Activated T-cell treated with anti-CD3 and anti-CD28 coated beads, Interleukin-2, amount 50 U/mL, for 24 hours (primary cell): ENCODE data around the gene TMEM121B.

ENCODE experiments used
- DNase-seq: peaks from one replicate; pipeline ENCODE4 v3.0.0-alpha.2; 2020
- H3K27ac Mint-ChIP-seq: 2 replicates; pipeline ENCODE4 v1.8.0; 2020; ENCODE audit warnings: mild to moderate bottlenecking, mixed read lengths
- H3K27me3 Mint-ChIP-seq: 2 replicates; pipeline ENCODE4 v1.8.0; 2020; ENCODE audit warnings: mixed read lengths
- H3K36me3 Mint-ChIP-seq: 2 replicates; pipeline ENCODE4 v1.8.0; 2020; ENCODE audit warnings: low read depth, mixed read lengths
- H3K4me1 Mint-ChIP-seq: 2 replicates; pipeline ENCODE4 v1.8.0; 2020; ENCODE audit warnings: low read depth, mixed read lengths
- H3K4me3 Mint-ChIP-seq: 2 replicates; pipeline ENCODE4 v1.8.0; 2020; ENCODE audit warnings: mild to moderate bottlenecking, moderate library complexity, mixed read lengths
- H3K9me3 Mint-ChIP-seq: 2 replicates; pipeline ENCODE4 v1.8.0; 2020; ENCODE audit warnings: mixed read lengths

TMEM121B gene

DNA sequence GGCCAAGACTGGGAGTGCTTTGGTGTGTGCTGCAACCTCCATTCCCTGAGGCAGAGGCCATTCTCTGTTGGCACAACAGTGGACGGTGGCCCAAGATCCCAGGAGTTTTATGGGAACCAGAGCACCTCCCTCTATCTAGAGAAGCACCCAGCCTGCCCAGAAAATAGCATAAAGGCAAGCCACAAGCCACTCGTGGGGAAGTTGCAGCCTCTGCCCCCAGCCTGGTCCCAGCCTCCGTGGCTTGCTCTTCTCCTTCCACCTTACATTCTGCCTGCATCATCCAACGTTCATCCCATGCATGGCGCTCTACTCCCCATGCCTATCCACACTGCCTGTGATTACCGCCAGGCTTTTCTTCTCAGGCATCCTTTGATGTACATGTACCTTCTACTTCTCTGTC is 20.5 kb downstream of the TMEM121B start:
- no peak for DNase-seq
- H3K36me3 Mint-ChIP-seq: peaks cover 82% of the 10 kb centered on the region
- peak overlapping the region; percentile 13 for H3K27ac Mint-ChIP-seq
- H3K4me3 Mint-ChIP-seq: no peak overlapping the region
- H3K27me3 Mint-ChIP-seq: no peaks in the 10 kb centered on the region
- H3K4me1 Mint-ChIP-seq: peaks cover 80% of the 10 kb centered on the region
- no peaks in the 10 kb centered on the region for H3K9me3 Mint-ChIP-seq

- H3K4me3 Mint-ChIP-seq: no peak overlapping the region
- H3K27ac Mint-ChIP-seq: peak overlapping the region; percentile 61
- no peaks in the 10 kb centered on the region for H3K27me3 Mint-ChIP-seq
- H3K4me1 Mint-ChIP-seq: peaks cover 87% of the 10 kb centered on the region
- DNase-seq: no peak
- H3K36me3 Mint-ChIP-seq: peaks cover 68% of the 10 kb centered on the region
- no peaks in the 10 kb centered on the region for H3K9me3 Mint-ChIP-seq
Observed at GRCh38 chr22:17098379-17098819, 22.8 kb downstream of the TMEM121B start.

DNA sequence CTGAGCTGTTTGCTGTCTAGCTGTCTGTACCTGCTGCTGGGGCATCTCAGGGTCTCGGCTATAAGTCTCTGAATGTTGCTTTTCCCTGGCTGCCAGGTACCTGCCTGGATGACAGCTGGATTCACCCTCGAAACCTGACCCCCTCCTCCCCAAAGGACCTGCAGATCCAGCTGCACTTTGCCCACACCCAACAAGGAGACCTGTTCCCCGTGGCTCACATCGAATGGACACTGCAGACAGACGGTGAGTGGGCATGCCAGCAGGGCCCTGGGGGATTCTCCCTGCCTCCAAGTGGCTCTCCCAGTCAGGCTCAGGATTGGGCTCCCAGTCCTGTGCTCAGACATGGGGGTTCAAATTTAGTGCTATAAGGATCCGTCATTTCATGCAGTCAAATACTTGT is 23.5 kb downstream of the TMEM121B start:
- no peak for DNase-seq
- Mint-ChIP-seq H3K36me3 (peaks cover 61% of the 10 kb centered on the region), H3K27ac (no peak overlapping the region), H3K27me3 (no peaks in the 10 kb centered on the region), H3K4me1 (peaks cover 89% of the 10 kb centered on the region), H3K4me3 (no peak overlapping the region), H3K9me3 (no peaks in the 10 kb centered on the region)

- no peaks in the 10 kb centered on the region for H3K9me3 Mint-ChIP-seq
- H3K4me3 Mint-ChIP-seq: no peak overlapping the region
- H3K27ac Mint-ChIP-seq: no peak overlapping the region
- H3K4me1 Mint-ChIP-seq: peaks cover 91% of the 10 kb centered on the region
- no peaks in the 10 kb centered on the region for H3K27me3 Mint-ChIP-seq
- peak; percentile 24 for DNase-seq
- H3K36me3 Mint-ChIP-seq: peaks cover 56% of the 10 kb centered on the region
Observed at GRCh38 chr22:17097062-17097461, 24.1 kb downstream of the TMEM121B start.

- Mint-ChIP-seq H3K9me3 (no peaks in the 10 kb centered on the region), H3K36me3 (peaks cover 46% of the 10 kb centered on the region), H3K27ac (no peak overlapping the region), H3K4me1 (peaks cover 89% of the 10 kb centered on the region), H3K27me3 (no peaks in the 10 kb centered on the region), H3K4me3 (no peak overlapping the region)
- no peak for DNase-seq
Observed at GRCh38 chr22:17096071-17096470, 25.1 kb downstream of the TMEM121B start.

- peak; percentile 26 for DNase-seq
- Mint-ChIP-seq H3K9me3 (no peaks in the 10 kb centered on the region), H3K27me3 (no peaks in the 10 kb centered on the region), H3K4me3 (no peak overlapping the region), H3K27ac (no peak overlapping the region), H3K36me3 (peaks cover 41% of the 10 kb centered on the region), H3K4me1 (peaks cover 89% of the 10 kb centered on the region)
Observed at GRCh38 chr22:17095538-17095937, 25.6 kb downstream of the TMEM121B start.

GRCh38 chr22:17093081-17093480 is 28.1 kb downstream of the TMEM121B start:
- H3K4me1 Mint-ChIP-seq: peaks cover 83% of the 10 kb centered on the region
- peak overlapping the region; percentile 52 for H3K27ac Mint-ChIP-seq
- H3K36me3 Mint-ChIP-seq: peaks cover 20% of the 10 kb centered on the region
- no peaks in the 10 kb centered on the region for H3K9me3 Mint-ChIP-seq
- no peaks in the 10 kb centered on the region for H3K27me3 Mint-ChIP-seq
- H3K4me3 Mint-ChIP-seq: no peak overlapping the region
- no peak for DNase-seq

GRCh38 chr22:17091851-17092250 is 29.3 kb downstream of the TMEM121B start:
- no peak overlapping the region for H3K4me3 Mint-ChIP-seq
- H3K4me1 Mint-ChIP-seq: peaks cover 83% of the 10 kb centered on the region
- H3K27me3 Mint-ChIP-seq: no peaks in the 10 kb centered on the region
- peak overlapping the region; percentile 29 for H3K27ac Mint-ChIP-seq
- DNase-seq: peak; percentile 14
- H3K9me3 Mint-ChIP-seq: no peaks in the 10 kb centered on the region
- peaks cover 9% of the 10 kb centered on the region for H3K36me3 Mint-ChIP-seq

DNA sequence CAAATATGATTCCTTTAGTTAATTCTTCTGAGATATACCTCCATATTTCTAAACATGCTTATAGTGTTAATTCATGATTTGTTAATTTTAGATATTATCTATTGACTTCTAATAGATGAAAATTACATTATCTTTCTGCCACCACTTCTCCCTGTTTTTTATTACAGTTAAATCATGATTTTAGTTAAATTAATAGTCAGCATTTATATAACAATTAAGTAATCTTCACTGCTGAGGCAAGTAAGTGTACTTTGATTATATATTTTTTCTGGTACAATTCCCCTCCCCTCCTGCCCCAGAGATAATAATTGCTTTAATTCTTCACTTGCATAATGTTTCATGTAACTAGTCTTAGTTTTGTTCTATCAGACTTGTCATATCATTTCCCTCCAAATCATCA is 30.6 kb downstream of the TMEM121B start:
- Mint-ChIP-seq H3K4me1 (peaks cover 84% of the 10 kb centered on the region), H3K27me3 (no peaks in the 10 kb centered on the region), H3K36me3 (peaks cover 8% of the 10 kb centered on the region), H3K9me3 (no peaks in the 10 kb centered on the region), H3K27ac (no peak overlapping the region), H3K4me3 (no peak overlapping the region)
- DNase-seq: no peak

DNA sequence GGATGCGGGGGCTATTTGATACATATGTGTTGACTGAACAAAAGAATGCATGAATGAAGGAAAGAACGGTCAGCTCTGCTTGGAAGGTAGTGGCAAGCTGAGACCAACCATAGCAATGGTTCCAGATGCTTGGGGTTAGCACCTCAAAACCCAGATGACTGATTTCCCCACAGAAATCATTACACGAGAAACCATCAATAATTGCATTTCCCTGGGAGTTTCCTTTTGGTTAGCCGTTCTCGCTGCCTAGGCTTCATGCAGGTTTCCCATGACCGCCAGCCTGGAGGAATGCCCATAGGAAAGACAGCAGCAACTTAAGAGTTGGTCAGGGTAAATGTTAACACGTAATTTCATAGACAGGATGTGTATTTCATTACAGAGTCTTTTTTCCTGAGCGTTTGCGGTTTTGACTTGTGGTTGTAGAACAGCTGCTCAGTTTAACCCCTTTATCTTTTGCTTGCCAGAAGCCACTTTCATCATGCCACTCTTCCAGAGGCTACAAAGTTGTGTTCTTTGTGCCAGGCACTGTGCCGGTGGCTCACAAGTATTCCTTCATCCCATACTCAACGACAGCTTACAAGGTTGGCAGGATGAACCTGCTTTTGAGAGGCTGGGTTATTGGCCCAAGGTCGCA is 33.5 kb downstream of the TMEM121B start:
- Mint-ChIP-seq H3K27ac (peak overlapping the region; percentile 86), H3K4me1 (peaks cover 73% of the 10 kb centered on the region), H3K27me3 (no peaks in the 10 kb centered on the region), H3K4me3 (peak overlapping the region; percentile 83), H3K36me3 (peaks cover 8% of the 10 kb centered on the region), H3K9me3 (no peaks in the 10 kb centered on the region)
- DNase-seq: peak; percentile 62

GRCh38 chr22:17086788-17087497 is 34.2 kb downstream of the TMEM121B start:
- H3K9me3 Mint-ChIP-seq: no peaks in the 10 kb centered on the region
- H3K4me1 Mint-ChIP-seq: peaks cover 66% of the 10 kb centered on the region
- peak; percentile 37 for DNase-seq
- H3K27ac Mint-ChIP-seq: peak overlapping the region; percentile 86
- H3K36me3 Mint-ChIP-seq: peaks cover 8% of the 10 kb centered on the region
- peak overlapping the region; percentile 83 for H3K4me3 Mint-ChIP-seq
- H3K27me3 Mint-ChIP-seq: no peaks in the 10 kb centered on the region

DNA sequence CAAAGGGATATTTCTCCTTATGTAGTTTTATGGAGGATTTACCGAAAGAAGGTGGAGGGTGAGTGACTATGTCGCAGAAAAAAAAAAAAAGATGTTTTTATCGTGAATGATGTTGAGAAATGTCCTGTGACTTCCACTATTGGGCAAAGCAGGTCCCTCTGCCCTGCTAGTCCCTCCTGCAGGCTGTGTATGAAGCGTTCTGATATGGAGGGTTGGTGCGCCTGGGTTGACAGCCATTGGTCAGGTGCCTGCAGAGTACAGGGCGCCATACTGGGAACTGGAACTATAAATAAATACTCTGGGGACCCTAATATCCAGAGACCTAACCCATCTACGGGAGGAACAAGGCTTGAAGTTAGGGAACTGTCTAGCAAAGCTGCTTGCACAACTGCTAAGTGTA is 34.9 kb downstream of the TMEM121B start:
- H3K9me3 Mint-ChIP-seq: no peaks in the 10 kb centered on the region
- H3K36me3 Mint-ChIP-seq: peaks cover 8% of the 10 kb centered on the region
- H3K4me1 Mint-ChIP-seq: peaks cover 62% of the 10 kb centered on the region
- H3K27ac Mint-ChIP-seq: peak overlapping the region; percentile 86
- H3K4me3 Mint-ChIP-seq: peak overlapping the region; percentile 83
- no peaks in the 10 kb centered on the region for H3K27me3 Mint-ChIP-seq
- DNase-seq: peak; percentile 35

GRCh38 chr22:17085277-17086181 is 35.6 kb downstream of the TMEM121B start:
- H3K27me3 Mint-ChIP-seq: no peaks in the 10 kb centered on the region
- peak overlapping the region; percentile 86 for H3K27ac Mint-ChIP-seq
- H3K36me3 Mint-ChIP-seq: peaks cover 8% of the 10 kb centered on the region
- peaks cover 54% of the 10 kb centered on the region for H3K4me1 Mint-ChIP-seq
- DNase-seq: peak; percentile 65
- no peaks in the 10 kb centered on the region for H3K9me3 Mint-ChIP-seq
- peak overlapping the region; percentile 83 for H3K4me3 Mint-ChIP-seq

DNA sequence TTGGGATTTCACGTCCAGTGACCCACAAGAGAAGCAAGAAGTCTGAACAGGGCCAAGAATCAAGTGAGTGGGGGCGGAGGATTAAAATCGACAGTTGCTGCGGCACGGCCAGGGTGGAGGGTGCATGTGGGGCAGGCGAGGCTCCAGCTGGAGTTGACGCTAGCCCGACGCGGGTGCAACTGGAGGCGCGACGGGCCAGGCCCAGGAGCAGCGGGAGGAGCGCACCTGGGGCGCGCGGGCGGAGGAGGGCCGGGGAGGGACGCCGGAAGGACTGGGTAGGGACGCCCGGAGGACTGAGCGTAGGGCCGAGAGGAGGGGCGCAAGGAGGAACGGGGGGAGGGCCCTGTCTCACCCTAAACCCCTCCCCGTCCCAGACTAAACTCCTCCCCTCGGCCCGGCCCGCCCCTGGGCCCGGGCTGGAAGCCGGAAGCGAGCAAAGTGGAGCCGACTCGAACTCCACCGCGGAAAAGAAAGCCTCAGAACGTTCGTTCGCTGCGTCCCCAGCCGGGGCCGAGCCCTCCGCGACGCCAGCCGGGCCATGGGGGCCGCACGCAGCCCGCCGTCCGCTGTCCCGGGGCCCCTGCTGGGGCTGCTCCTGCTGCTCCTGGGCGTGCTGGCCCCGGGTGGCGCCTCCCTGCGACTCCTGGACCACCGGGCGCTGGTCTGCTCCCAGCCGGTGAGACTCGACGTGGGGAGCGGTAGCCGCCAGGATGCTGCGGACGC is 36.4 kb downstream of the TMEM121B start, which contains the start of gene IL17RA:
IL17RA (plus strand) TSS at position 447 of the 723 bp plus-strand sequence; CDS start at position 539, 92 bp downstream.
- Mint-ChIP-seq H3K4me1 (peaks cover 50% of the 10 kb centered on the region), H3K27ac (peak within 1 kb of the TSS; percentile 90), H3K4me3 (peak within 1 kb of the TSS; percentile 83), H3K27me3 (no peaks in the 10 kb centered on the region), H3K36me3 (peaks cover 8% of the 10 kb centered on the region), H3K9me3 (no peaks in the 10 kb centered on the region)
- DNase-seq: peak; percentile 98
